WTC11 (cell line): ENCODE measurements around the gene RRBP1.

Experiments
- GTF2I ChIP-seq: fragments of 250-450 bp; sonication (Bioruptor Pico); conservative IDR thresholded peaks from 2 replicates; pipeline ENCODE4 v1.4.0; 2021; ENCODE audit warnings: mild to moderate bottlenecking
- KAT7 ChIP-seq: sonication (generic); formaldehyde crosslinking; IDR thresholded peaks from 2 replicates; pipeline ENCODE4 v1.8.1; 2023; ENCODE audit warnings: missing genetic modification reagents, mild to moderate bottlenecking, borderline replicate concordance
- NR3C1 ChIP-seq: sonication (generic); formaldehyde crosslinking; conservative IDR thresholded peaks from 2 replicates; pipeline ENCODE4 v1.8.1; 2023; ENCODE audit warnings: low read depth, mild to moderate bottlenecking, missing genetic modification reagents

GRCh38 chr20:17663486-17663885, 18.6 kb downstream of the RRBP1 start:
- no peak for TF ChIP-seq KAT7 (CRISPR knock-in tag)
- TF ChIP-seq NR3C1 = no peak
- TF ChIP-seq GTF2I (CRISPR knock-in tag) = no peak
